Effector memory CD8-positive, alpha-beta T cell (primary cell): ENCODE data around the gene UBAP1.
"Not testable (repeated sequence)": the region's sequence is repeated elsewhere in the genome, so short reads cannot be mapped to it uniquely, and the experiment has no call there.

Experiments
- ATAC-seq: fragments of 150-1000 bp; cut with Tn5 transposase; replicated peaks from 2 replicates; pipeline ENCODE4 v1.10.0; 2021; ENCODE audit warnings: mild to moderate bottlenecking, moderate library complexity
- DNase-seq, 3 experiments: peaks; one replicate each; pipeline ENCODE4 v3.0.0; 2021
- H3K27ac Mint-ChIP-seq, 2 donors: one replicate each; pipeline ENCODE4 v1.8.0; 2022; ENCODE audit warnings: mild to moderate bottlenecking in 2 of 2, mixed read lengths in 2 of 2, moderate library complexity in 2 of 2
- H3K27me3 Mint-ChIP-seq, 2 donors: one replicate each; pipeline ENCODE4 v1.8.0; 2022; ENCODE audit warnings: mixed read lengths in 2 of 2
- H3K36me3 Mint-ChIP-seq: one replicate; pipeline ENCODE4 v1.8.0; 2022; ENCODE audit warnings: mild to moderate bottlenecking, moderate library complexity, mixed read lengths; ENCODE audit not compliant: insufficient read depth
- H3K4me1 Mint-ChIP-seq, 2 donors: one replicate each; pipeline ENCODE4 v1.8.0; 2022; ENCODE audit warnings: low read depth in 2 of 2, mixed read lengths in 2 of 2
- H3K4me3 Mint-ChIP-seq, 2 donors: one replicate each; pipeline ENCODE4 v1.8.0; 2022; ENCODE audit warnings: mild to moderate bottlenecking in 2 of 2, mixed read lengths in 2 of 2, moderate library complexity in 2 of 2
- H3K9me3 Mint-ChIP-seq, 2 donors: one replicate each; pipeline ENCODE4 v1.8.0; 2022; ENCODE audit warnings: mixed read lengths in 2 of 2

Gene UBAP1

GRCh38 chr9:34272101-34272541 lies 93.3 kb downstream of the UBAP1 start:
- Mint-ChIP-seq H3K27ac (no peak overlapping the region), H3K9me3 (no peaks in the 10 kb centered on the region)

GRCh38 chr9:34273588-34273987 lies 94.7 kb downstream of the UBAP1 start:
- DNase-seq, H3K4me3 Mint-ChIP-seq, H3K4me1 Mint-ChIP-seq, H3K27ac Mint-ChIP-seq, H3K36me3 Mint-ChIP-seq, H3K27me3 Mint-ChIP-seq, H3K9me3 Mint-ChIP-seq, ATAC-seq: not testable (repeated sequence)

More at GRCh38 chr9:34272101-34272541, 93.3 kb downstream of the UBAP1 start:
- Mint-ChIP-seq H3K36me3 (peaks cover 3% of the 10 kb centered on the region), H3K4me3 (no peak overlapping the region), H3K27me3 (no peaks in the 10 kb centered on the region), H3K4me1 (peaks cover 2% of the 10 kb centered on the region in 2 donors)
- DNase-seq (no peak), ATAC-seq (no peak)

- Mint-ChIP-seq H3K27me3 (no peaks in the 10 kb centered on the region), H3K4me1 (peaks cover 0 to 5% of the 10 kb centered on the region in 2 donors), H3K4me3 (no peak overlapping the region), H3K36me3 (no peaks in the 10 kb centered on the region), H3K9me3 (no peaks in the 10 kb centered on the region), H3K27ac (no peak overlapping the region)
- no peak for DNase-seq
- no peak for ATAC-seq
Measured at GRCh38 chr9:34275811-34276210, 97.0 kb downstream of the UBAP1 start.

- no peaks in the 10 kb centered on the region for H3K36me3 Mint-ChIP-seq
- H3K9me3 Mint-ChIP-seq, result no peaks in the 10 kb centered on the region
- peaks cover 0 to 5% of the 10 kb centered on the region in 2 donors for H3K4me1 Mint-ChIP-seq
- no peak for ATAC-seq
- no peak overlapping the region for H3K4me3 Mint-ChIP-seq
- no peak overlapping the region for H3K27ac Mint-ChIP-seq
- DNase-seq, result no peak
- no peaks in the 10 kb centered on the region for H3K27me3 Mint-ChIP-seq
Measured at GRCh38 chr9:34276772-34277171, 97.9 kb downstream of the UBAP1 start.

GRCh38 chr9:34279411-34279810 lies 100.6 kb downstream of the UBAP1 start:
- no peak overlapping the region for H3K27ac Mint-ChIP-seq
- ATAC-seq (no peak), DNase-seq (no peak)
- H3K4me1 Mint-ChIP-seq, result peaks cover 0 to 5% of the 10 kb centered on the region in 2 donors
- peaks cover 3% of the 10 kb centered on the region for H3K36me3 Mint-ChIP-seq
- H3K9me3 Mint-ChIP-seq, result no peaks in the 10 kb centered on the region
- H3K27me3 Mint-ChIP-seq, result no peaks in the 10 kb centered on the region
- H3K4me3 Mint-ChIP-seq, result no peak overlapping the region

GRCh38 chr9:34282096-34282495 lies 103.3 kb downstream of the UBAP1 start:
- H3K9me3 Mint-ChIP-seq, result no peaks in the 10 kb centered on the region
- no peaks in the 10 kb centered on the region for H3K27me3 Mint-ChIP-seq
- H3K27ac Mint-ChIP-seq, result no peak overlapping the region
- peaks cover 3% of the 10 kb centered on the region for H3K36me3 Mint-ChIP-seq
- H3K4me3 Mint-ChIP-seq, result no peak overlapping the region
- DNase-seq (no peak), ATAC-seq (no peak)
- H3K4me1 Mint-ChIP-seq, result peaks cover 0 to 3% of the 10 kb centered on the region in 2 donors

GRCh38 chr9:34289159-34289558 lies 110.3 kb downstream of the UBAP1 start:
- Mint-ChIP-seq H3K27me3 (no peaks in the 10 kb centered on the region), H3K27ac (no peak overlapping the region), H3K4me3 (no peak overlapping the region), H3K36me3 (no peaks in the 10 kb centered on the region), H3K9me3 (no peaks in the 10 kb centered on the region), H3K4me1 (no peaks in the 10 kb centered on the region)
- ATAC-seq (no peak), DNase-seq (no peak)

GRCh38 chr9:34291023-34291422 lies 112.2 kb downstream of the UBAP1 start:
- no peak overlapping the region for H3K4me3 Mint-ChIP-seq
- no peaks in the 10 kb centered on the region for H3K27me3 Mint-ChIP-seq
- H3K36me3 Mint-ChIP-seq, result no peaks in the 10 kb centered on the region
- H3K9me3 Mint-ChIP-seq, result no peaks in the 10 kb centered on the region
- DNase-seq, result no peak
- ATAC-seq, result no peak
- H3K27ac Mint-ChIP-seq, result no peak overlapping the region
- H3K4me1 Mint-ChIP-seq, result no peaks in the 10 kb centered on the region

- H3K27ac Mint-ChIP-seq, result no peak overlapping the region
- no peaks in the 10 kb centered on the region for H3K4me1 Mint-ChIP-seq
- no peak for DNase-seq
- H3K27me3 Mint-ChIP-seq, result no peaks in the 10 kb centered on the region
- no peak for ATAC-seq
- H3K36me3 Mint-ChIP-seq, result no peaks in the 10 kb centered on the region
- no peaks in the 10 kb centered on the region for H3K9me3 Mint-ChIP-seq
- no peak overlapping the region for H3K4me3 Mint-ChIP-seq
Measured at GRCh38 chr9:34291423-34291822, 112.6 kb downstream of the UBAP1 start.

- no peak for ATAC-seq
Measured at GRCh38 chr9:34292552-34292951, 113.7 kb downstream of the UBAP1 start.

GRCh38 chr9:34301064-34301463 lies 122.2 kb downstream of the UBAP1 start:
- H3K27ac Mint-ChIP-seq, H3K27me3 Mint-ChIP-seq, H3K4me1 Mint-ChIP-seq, H3K36me3 Mint-ChIP-seq, DNase-seq, ATAC-seq, H3K9me3 Mint-ChIP-seq, H3K4me3 Mint-ChIP-seq: not testable (repeated sequence)

More at GRCh38 chr9:34292552-34292951, 113.7 kb downstream of the UBAP1 start:
- DNase-seq, result no peak
- H3K9me3 Mint-ChIP-seq, result no peaks in the 10 kb centered on the region
- no peaks in the 10 kb centered on the region for H3K36me3 Mint-ChIP-seq
- H3K27ac Mint-ChIP-seq, result no peak overlapping the region
- no peak overlapping the region for H3K4me3 Mint-ChIP-seq
- H3K27me3 Mint-ChIP-seq, result no peaks in the 10 kb centered on the region
- H3K4me1 Mint-ChIP-seq, result no peaks in the 10 kb centered on the region
